HUES48 (cell line): ENCODE measurements around the gene CCDC27.

ENCODE experiments used
- H3K27ac ChIP-seq: one replicate; pipeline ENCODE4 v1.7.0; 2013; ENCODE audit warnings: low read depth, low read length, inconsistent platforms
- H3K27me3 ChIP-seq: 2 replicates; pipeline ENCODE4 v1.6.1; 2013; ENCODE audit warnings: mild to moderate bottlenecking, low read length; ENCODE audit not compliant: control insufficient read depth, insufficient read depth
- H3K36me3 ChIP-seq: 2 replicates; pipeline ENCODE4 v1.6.1; 2013; ENCODE audit warnings: low read length; ENCODE audit not compliant: control insufficient read depth, insufficient read depth
- H3K4me1 ChIP-seq: 2 replicates; pipeline ENCODE4 v1.6.1; 2013; ENCODE audit warnings: mild to moderate bottlenecking, low read length; ENCODE audit not compliant: control insufficient read depth, insufficient read depth
- H3K4me3 ChIP-seq: 2 replicates; pipeline ENCODE4 v1.5.1; 2013; ENCODE audit warnings: mild to moderate bottlenecking, low read depth, low read length
- H3K9ac ChIP-seq: 2 replicates; pipeline ENCODE4 v1.6.1; 2013; ENCODE audit warnings: mild to moderate bottlenecking, low read depth, low read length, moderate library complexity
- H3K9me3 ChIP-seq: 2 replicates; pipeline ENCODE4 v1.6.1; 2013; ENCODE audit warnings: low read length; ENCODE audit not compliant: control insufficient read depth, insufficient read depth

CCDC27 gene

DNA sequence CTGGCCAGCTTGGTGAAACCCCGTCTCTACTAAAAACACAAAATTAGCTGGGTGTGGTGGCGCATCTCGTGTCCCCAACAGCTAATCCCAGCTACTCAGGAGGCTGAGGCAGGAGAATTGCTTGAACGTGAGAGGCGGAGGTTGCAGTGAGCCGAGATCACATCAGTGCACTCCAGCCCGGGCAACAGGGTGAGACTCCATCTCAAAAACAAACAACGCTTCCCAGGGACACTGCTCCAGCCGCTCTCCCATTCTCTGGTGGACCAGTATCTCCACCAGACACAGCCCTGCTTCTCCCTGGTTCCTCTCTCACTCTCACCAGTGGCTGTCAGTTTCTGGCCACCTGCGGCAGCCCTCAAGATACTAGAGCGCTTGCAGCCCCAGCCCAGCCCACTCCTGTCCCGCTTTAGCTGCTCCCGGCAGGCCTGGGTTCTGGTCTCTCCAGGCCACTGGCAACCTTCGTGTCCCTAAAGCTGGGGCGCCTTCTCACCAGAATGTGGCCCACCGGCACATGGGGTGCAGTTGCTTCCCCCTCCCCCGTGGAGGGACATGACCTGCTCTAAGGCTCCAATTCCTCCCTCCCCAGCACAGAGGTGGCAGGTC is 65.0 kb downstream of the CCDC27 start:
- Histone ChIP-seq H3K4me1 (no peaks in the 10 kb centered on the region), H3K36me3 (peaks cover 24% of the 10 kb centered on the region), H3K27ac (no peak overlapping the region), H3K9me3 (no peaks in the 10 kb centered on the region), H3K27me3 (no peaks in the 10 kb centered on the region), H3K9ac (no peak overlapping the region), H3K4me3 (no peak overlapping the region)

DNA sequence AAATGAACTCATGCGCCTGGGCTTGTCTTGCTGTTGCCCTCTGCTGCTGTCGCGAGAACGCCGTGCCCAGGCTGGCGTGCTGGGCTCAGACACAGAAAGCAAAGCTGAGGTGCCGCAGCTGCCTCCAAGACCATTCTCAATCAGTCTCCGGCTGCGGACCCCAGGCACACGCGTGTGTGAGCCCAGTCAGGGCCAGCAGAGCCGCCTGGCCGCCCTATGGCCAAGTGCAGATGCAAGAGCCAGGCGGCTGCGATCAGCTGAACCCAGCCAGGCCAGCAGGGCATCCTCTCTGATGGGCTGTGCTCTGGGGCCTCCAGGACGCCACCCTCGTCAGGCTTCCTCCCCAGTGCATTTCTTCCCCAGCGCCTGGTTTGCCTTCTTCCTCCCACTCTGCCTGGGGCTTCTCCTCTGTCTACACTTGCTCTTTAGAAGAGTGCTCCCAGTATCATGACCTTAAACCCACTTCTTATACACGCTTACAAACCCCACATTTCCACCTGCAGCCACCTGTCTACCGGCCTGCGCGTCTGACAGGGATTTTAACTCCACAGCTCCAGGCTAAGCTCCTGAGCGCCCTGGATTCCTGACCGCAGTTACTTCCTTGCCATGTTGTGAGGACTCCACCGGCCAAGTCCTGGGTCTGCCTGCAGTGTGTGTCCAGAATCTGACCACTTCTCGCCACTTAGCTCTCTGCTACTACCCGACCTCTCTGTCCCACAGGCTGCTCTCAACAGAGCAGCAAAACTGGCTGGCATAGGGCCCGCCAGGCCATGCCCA is 65.8 kb downstream of the CCDC27 start:
- Histone ChIP-seq H3K4me1 (no peaks in the 10 kb centered on the region), H3K36me3 (peaks cover 24% of the 10 kb centered on the region)

DNA sequence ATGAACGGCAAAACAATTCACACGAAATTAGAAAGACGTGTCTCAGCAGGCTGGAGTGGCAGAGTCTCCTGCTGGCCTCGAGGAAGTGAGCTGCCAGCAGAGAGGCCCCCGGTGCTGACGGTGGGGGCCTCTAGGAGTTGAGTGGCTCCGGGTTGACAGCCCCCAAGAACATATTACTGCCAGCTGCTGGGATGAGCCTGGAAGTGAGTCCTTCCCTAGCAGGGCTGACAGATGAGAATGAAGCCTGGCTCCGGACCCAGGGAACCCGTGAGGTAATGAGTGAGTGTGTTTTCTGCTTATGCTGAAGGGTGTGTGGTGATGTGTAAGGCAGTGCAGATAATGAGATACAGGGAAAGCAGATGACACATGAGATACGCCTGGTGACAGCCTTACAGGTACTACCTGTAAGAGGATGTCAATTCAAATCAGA is 67.5 kb downstream of the CCDC27 start:
- no peaks in the 10 kb centered on the region for H3K4me1 ChIP-seq
- no peak overlapping the region for H3K27ac ChIP-seq
- H3K9me3 ChIP-seq: no peaks in the 10 kb centered on the region
- H3K4me3 ChIP-seq: no peak overlapping the region
- H3K9ac ChIP-seq: no peak overlapping the region
- peaks cover 25% of the 10 kb centered on the region for H3K36me3 ChIP-seq
- no peaks in the 10 kb centered on the region for H3K27me3 ChIP-seq

More for the DNA sequence above, 65.8 kb downstream of the CCDC27 start:
- no peak overlapping the region for H3K27ac ChIP-seq
- H3K27me3 ChIP-seq: no peaks in the 10 kb centered on the region
- no peak overlapping the region for H3K9ac ChIP-seq
- no peaks in the 10 kb centered on the region for H3K9me3 ChIP-seq
- no peak overlapping the region for H3K4me3 ChIP-seq

DNA sequence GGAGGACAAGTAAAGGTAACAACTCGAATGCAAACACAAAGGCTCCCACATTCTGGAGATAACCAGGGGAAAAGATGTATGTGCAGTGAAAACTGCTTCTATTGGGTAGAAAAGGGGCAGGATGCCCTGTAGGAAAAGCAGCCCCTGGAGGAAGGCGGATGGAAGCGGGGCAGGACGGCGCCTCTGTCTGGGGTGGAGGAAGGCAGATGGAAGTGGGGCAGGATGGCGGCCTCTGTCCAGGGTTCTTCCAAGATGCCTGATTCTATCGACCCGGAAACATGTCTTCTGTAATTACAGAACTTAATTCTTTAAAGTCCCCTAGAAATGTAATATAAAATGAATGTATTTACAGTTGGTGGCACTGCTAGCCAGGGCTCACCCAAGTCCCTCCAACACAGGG is 68.1 kb downstream of the CCDC27 start:
- H3K27ac ChIP-seq: no peak overlapping the region
- H3K4me1 ChIP-seq: no peaks in the 10 kb centered on the region
- peaks cover 22% of the 10 kb centered on the region for H3K36me3 ChIP-seq
- H3K27me3 ChIP-seq: no peaks in the 10 kb centered on the region
- H3K4me3 ChIP-seq: no peak overlapping the region
- no peaks in the 10 kb centered on the region for H3K9me3 ChIP-seq
- H3K9ac ChIP-seq: no peak overlapping the region

DNA sequence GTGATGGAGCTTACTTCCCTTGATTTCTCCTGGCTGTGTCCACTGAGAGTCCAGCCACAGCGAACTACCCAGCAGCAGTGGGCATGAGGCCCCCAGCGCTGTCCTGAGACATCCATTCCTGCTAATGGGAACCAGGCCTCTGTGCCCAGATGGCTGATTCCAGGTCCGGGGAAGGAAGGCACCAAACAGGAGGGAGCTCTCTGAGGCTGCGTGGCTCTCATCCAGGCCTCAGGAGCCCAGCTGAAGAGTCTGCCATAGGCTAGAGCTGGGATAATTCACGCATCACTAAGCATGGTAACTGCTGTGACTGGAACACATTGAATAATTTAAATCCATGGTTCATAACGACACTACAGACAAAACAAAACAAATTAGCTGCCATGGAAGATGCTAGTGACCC is 68.8 kb downstream of the CCDC27 start:
- Histone ChIP-seq H3K36me3 (peaks cover 29% of the 10 kb centered on the region), H3K4me3 (no peak overlapping the region), H3K27me3 (no peaks in the 10 kb centered on the region), H3K9ac (no peak overlapping the region), H3K9me3 (no peaks in the 10 kb centered on the region), H3K27ac (no peak overlapping the region), H3K4me1 (no peaks in the 10 kb centered on the region)
